ENCODE data around the gene ROR2. TPM values are rescaled to one million over a fixed set of nuclear protein-coding genes. Genes with fewer than 3 reads are reported as not detected.

Gene ROR2
- polyA plus RNA-seq, 1 experiment = 9.7 TPM

DNA sequence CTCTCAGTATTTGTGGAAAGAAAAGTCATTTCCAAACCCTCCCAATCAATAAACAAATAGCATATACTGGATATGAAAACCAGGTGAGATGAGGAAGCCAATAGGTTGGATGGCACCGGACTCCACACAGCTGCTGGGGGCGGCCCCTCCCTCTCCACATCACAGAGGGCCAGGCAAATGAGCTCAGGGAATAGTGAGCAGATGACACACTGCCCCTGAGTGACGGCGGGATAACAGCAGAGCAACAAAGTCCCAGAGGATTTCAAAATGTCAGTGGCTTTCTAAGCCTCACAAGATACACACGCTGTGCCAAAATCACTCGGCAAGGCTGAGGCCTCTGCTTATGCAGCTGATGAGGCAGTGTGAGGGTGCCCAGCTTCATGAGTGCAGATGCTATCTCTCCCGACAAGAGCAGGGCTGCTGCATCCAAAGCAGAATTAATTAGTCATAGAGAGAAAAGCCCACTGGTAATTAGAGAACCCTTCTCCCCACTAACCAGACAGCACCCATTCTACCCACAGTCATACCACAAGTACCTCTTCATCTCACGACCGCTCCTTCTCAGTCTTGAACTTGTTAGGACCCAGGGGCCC lies 291.4 kb downstream of the ROR2 start:
- TF ChIP-seq, protein P1, sequence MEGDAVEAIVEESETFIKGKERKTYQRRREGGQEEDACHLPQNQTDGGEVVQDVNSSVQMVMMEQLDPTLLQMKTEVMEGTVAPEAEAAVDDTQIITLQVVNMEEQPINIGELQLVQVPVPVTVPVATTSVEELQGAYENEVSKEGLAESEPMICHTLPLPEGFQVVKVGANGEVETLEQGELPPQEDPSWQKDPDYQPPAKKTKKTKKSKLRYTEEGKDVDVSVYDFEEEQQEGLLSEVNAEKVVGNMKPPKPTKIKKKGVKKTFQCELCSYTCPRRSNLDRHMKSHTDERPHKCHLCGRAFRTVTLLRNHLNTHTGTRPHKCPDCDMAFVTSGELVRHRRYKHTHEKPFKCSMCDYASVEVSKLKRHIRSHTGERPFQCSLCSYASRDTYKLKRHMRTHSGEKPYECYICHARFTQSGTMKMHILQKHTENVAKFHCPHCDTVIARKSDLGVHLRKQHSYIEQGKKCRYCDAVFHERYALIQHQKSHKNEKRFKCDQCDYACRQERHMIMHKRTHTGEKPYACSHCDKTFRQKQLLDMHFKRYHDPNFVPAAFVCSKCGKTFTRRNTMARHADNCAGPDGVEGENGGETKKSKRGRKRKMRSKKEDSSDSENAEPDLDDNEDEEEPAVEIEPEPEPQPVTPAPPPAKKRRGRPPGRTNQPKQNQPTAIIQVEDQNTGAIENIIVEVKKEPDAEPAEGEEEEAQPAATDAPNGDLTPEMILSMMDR (IDR thresholded peaks at IDR 0.05; ENCODE audit: low read depth, low read length) = no peak
- no peak overlapping the region for H3K4me3 ChIP-seq (ENCODE audit: low read depth, low read length)
- POLR2A ChIA-PET = no interaction called here
- H3K27ac ChIP-seq (ENCODE audit: low read depth, low read length) = no peak overlapping the region
- CTCF ChIA-PET = interaction anchor here (1.0 to 1.9 kb wide), 8 partner anchors 14 to 744 kb away, joined by 3 to 8 read pairs (median 6); partner anchors contain the start of gene ROR2
- no peak for DNase-seq (ENCODE audit: low read depth, low spot score)
- no peaks in the 10 kb centered on the region for H3K9me3 ChIP-seq (ENCODE audit: control insufficient read depth, insufficient read depth, low read length)
- H3K27me3 ChIP-seq (ENCODE audit: control insufficient read depth, insufficient read depth, low read length) = peaks cover 4% of the 10 kb centered on the region

DNA sequence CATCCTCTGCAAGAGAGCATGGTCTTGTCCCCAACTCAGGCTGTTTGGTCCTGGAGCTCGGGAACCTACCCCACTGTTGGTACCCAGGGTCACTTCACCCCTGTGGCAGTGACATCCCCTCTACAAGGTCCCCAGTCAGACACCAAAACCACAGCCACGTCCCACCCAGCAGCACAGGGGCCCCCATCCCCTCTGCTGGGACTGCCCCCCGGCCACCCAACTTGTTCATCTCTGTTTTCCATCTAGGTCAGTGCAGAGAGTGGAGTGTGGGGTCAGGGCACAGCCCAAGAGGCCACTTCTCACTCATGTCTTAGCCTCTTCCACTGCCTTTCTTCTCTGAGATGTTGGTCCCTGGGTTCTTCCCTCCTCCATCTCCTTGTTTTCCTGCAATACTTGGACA lies 292.5 kb downstream of the ROR2 start:
- no peak for DNase-seq (ENCODE audit: low read depth, low spot score)
- peaks cover 2% of the 10 kb centered on the region for H3K27me3 ChIP-seq (ENCODE audit: control insufficient read depth, insufficient read depth, low read length)
- H3K9me3 ChIP-seq (ENCODE audit: control insufficient read depth, insufficient read depth, low read length) = no peaks in the 10 kb centered on the region
- no peak overlapping the region for H3K27ac ChIP-seq (ENCODE audit: low read depth, low read length)
- ChIA-PET CTCF (interaction anchor here (0.6 kb wide), 1 partner anchor 11 kb away, joined by 3 read pairs; no protein-coding TSS in a partner anchor), POLR2A (no interaction called here)
- TF ChIP-seq, protein P1 (IDR thresholded peaks at IDR 0.05; ENCODE audit: low read depth, low read length) = no peak
- H3K4me3 ChIP-seq (ENCODE audit: low read depth, low read length) = no peak overlapping the region

DNA sequence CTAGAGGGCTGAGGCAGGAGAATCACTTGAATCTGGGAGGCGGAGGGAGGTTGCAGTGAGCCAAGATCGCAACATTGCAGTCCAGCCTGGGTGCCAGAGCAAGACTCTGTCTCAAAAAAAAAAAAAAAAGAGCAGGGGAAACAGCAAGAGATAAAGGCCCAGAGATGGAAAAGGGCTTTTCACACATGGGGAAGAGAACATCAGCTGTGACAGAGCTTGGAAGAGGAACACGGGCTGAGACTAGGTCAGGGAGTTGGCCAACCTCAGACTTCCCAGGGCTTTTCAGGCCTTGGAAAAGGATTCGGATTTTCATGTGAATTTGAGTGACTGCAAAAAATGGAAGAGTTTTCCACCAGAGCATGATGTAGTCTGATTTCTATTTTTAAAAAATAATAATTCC lies 294.4 kb downstream of the ROR2 start:
- Histone ChIP-seq H3K27ac (ENCODE audit: low read depth, low read length) (no peak overlapping the region), H3K4me3 (ENCODE audit: low read depth, low read length) (no peak overlapping the region), H3K27me3 (ENCODE audit: control insufficient read depth, insufficient read depth, low read length) (peaks cover 2% of the 10 kb centered on the region), H3K9me3 (ENCODE audit: control insufficient read depth, insufficient read depth, low read length) (no peaks in the 10 kb centered on the region)
- ChIA-PET POLR2A (no interaction called here), CTCF (interaction anchor here (0.6 kb wide), 2 partner anchors 232 to 639 kb away, joined by 3 to 4 read pairs; partner anchors contain the start of gene NFIL3)
- DNase-seq (ENCODE audit: low read depth, low spot score) = no peak
- TF ChIP-seq, protein P1 (IDR thresholded peaks at IDR 0.05; ENCODE audit: low read depth, low read length) = no peak

DNA sequence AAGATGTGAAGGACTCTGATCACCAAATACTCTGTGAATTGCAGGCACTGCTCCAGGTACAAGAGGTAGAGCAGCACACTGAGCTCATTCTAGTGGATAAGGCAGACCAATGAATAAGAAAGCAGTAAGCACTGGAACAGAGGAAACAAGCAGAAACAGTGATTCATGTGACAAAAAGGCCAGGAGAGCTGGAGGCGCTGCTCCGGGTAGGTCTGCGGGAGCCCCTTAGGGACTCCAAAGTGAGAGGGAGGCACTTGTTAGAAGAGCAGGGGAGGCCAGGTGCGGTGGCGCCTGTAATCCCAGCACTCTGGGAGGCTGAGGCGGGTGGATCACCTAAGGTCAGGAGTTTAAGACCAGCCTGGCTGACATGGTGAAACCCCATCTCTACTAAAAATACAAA lies 294.8 kb downstream of the ROR2 start:
- ChIA-PET CTCF (no interaction called here), POLR2A (no interaction called here)
- Histone ChIP-seq H3K27me3 (ENCODE audit: control insufficient read depth, insufficient read depth, low read length) (peaks cover 2% of the 10 kb centered on the region), H3K4me3 (ENCODE audit: low read depth, low read length) (no peak overlapping the region), H3K9me3 (ENCODE audit: control insufficient read depth, insufficient read depth, low read length) (no peaks in the 10 kb centered on the region), H3K27ac (ENCODE audit: low read depth, low read length) (no peak overlapping the region)
- TF ChIP-seq, protein P1 (IDR thresholded peaks at IDR 0.05; ENCODE audit: low read depth, low read length) = no peak
- DNase-seq (ENCODE audit: low read depth, low spot score) = no peak

DNA sequence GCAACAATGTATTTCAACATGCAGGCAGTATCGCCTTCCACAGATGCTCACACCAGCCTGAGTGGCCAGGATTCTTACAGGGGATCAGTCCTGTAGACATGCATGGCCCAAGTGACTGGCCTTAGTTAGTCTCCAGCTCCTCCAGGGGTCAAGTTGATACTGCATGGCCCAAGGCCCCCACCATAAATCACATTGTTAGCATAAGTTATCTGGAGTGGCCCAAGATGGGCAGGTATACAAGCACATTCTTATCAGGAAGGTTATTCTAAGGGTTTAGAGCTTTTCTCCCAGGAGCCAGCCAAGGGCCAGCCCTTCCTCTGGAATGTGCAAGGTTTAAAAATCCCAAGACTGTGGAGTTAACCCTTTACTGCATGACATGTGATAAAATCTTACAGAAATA lies 295.5 kb downstream of the ROR2 start:
- TF ChIP-seq, protein P1 (IDR thresholded peaks at IDR 0.05; ENCODE audit: low read depth, low read length) = no peak
- ChIA-PET CTCF (no interaction called here), POLR2A (no interaction called here)
- no peak for DNase-seq (ENCODE audit: low read depth, low spot score)
- no peaks in the 10 kb centered on the region for H3K9me3 ChIP-seq (ENCODE audit: control insufficient read depth, insufficient read depth, low read length)
- no peak overlapping the region for H3K4me3 ChIP-seq (ENCODE audit: low read depth, low read length)
- no peak overlapping the region for H3K27ac ChIP-seq (ENCODE audit: low read depth, low read length)
- H3K27me3 ChIP-seq (ENCODE audit: control insufficient read depth, insufficient read depth, low read length) = peaks cover 5% of the 10 kb centered on the region

Data from AG04450 (cell line).